AG04450 (cell line): ENCODE data around the gene SIGLEC1. TPM values are rescaled to one million over a fixed set of nuclear protein-coding genes. Genes with fewer than 3 reads are reported as not detected.

Source experiments
- CTCF ChIA-PET: fragments of 300-600, 350-600 bp; formaldehyde crosslinking; extraction: SDS; loops from one replicate; lab custom pipeline; 2022; ENCODE audit warnings: antibody characterized with exemption, inconsistent platforms; lab: Charles Lee
- POLR2A ChIA-PET: fragments of 350-600 bp; formaldehyde crosslinking; extraction: SDS; loops from one replicate; lab custom pipeline; 2021; ENCODE audit warnings: antibody characterized with exemption, inconsistent platforms; lab: Yijun Ruan, JAX
- DNase-seq: peaks from one replicate; pipeline ENCODE4 v3.0.0-alpha.2; 2011; ENCODE audit warnings: low read depth, low spot score
- H3K27ac ChIP-seq: one replicate; pipeline ENCODE4 v1.5.1; 2012; ENCODE audit warnings: low read depth, low read length, control low read depth
- H3K27me3 ChIP-seq: one replicate; pipeline ENCODE4 v1.6.0; 2012; ENCODE audit warnings: low read length; ENCODE audit not compliant: control insufficient read depth, insufficient read depth
- H3K4me3 ChIP-seq: 2 replicates; pipeline ENCODE4 v1.5.1; 2011; ENCODE audit warnings: mild to moderate bottlenecking, low read depth, low read length, control low read depth
- H3K9me3 ChIP-seq: 2 replicates; pipeline ENCODE4 v1.5.1; 2012; ENCODE audit warnings: low read length; ENCODE audit not compliant: control insufficient read depth, insufficient read depth
- polyA plus RNA-seq: library from polyadenylated mRNA; depleted of rRNA; stranded (reverse); fragments of >200 nt; gene quantifications from 2 replicates; pipeline ENCODE4 v1.2.3, GENCODE V29; 2011
- TF ChIP-seq, protein P1 (sequence below): IDR thresholded peaks from 2 replicates; pipeline ENCODE4 v1.5.1; 2011; ENCODE audit warnings: low read depth, low read length, control low read depth, inconsistent platforms

SIGLEC1 gene
- polyA plus RNA-seq, 1 experiment: not detected

DNA sequence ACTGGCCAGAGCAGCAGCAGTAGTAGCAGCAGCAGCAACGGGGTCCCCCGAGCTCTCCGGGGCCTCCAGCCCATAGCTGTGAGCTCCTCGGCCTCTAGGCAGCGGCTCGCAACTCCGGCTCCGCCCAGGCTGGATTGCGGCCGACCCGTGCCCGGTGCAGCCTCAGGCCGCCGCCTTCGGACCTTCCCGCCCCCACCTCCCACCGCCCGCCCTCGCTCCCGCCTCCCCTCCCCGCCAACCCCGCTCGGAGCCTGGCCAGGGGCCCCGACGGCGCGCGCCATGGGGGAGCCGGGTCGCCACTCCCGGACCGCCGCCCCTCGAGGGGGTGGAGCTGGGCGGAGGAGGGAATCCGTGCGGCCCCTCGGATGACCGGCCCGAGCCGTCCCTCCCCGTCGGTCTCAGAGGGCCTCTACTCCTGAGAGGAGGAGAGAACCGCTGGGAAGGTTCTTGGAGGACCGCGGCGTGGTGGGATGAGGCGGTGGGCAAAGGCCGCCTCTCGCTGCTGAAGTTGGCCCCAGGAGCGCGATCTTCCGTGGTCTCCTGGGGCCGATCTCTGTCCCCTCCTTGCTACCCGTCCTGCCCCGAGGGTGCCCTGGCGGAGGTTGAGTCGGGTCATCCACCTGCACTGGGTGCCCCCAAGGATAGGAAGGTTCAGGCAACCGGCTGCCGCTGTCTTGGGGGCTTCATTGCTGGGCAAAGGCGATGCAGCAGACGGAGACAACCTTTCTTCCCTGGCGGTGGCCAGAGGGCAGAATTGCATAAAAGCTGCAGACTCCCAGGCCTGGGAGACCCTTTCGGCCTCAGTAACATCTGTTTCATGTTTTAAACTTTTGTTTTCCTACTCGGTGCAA, 30.2 kb downstream of the SIGLEC1 start, which contains the start of gene ADAM33:
Gene ADAM33 (minus strand): TSS at position 80 of the 851 bp plus-strand sequence. CDS start 6 bp downstream, at position 74.
- CTCF ChIA-PET: interaction anchor here (1.0 to 1.9 kb wide), 2 partner anchors 28 to 29 kb away, joined by 3 to 6 read pairs; no protein-coding TSS in a partner anchor
- Histone ChIP-seq H3K27ac (peak within 1 kb of the TSS; percentile 11), H3K4me3 (peak within 1 kb of the TSS; percentile 70), H3K27me3 (no peaks in the 10 kb centered on the region), H3K9me3 (no peaks in the 10 kb centered on the region; the same call in 1 of the 2 replicates)
- DNase-seq: no peak
- POLR2A ChIA-PET: interaction anchor here (1.2 to 2.3 kb wide), 2 partner anchors 29 to 86 kb away, joined by 4 to 10 read pairs; partner anchors contain the start of gene ADISSP
- TF ChIP-seq, protein P1, sequence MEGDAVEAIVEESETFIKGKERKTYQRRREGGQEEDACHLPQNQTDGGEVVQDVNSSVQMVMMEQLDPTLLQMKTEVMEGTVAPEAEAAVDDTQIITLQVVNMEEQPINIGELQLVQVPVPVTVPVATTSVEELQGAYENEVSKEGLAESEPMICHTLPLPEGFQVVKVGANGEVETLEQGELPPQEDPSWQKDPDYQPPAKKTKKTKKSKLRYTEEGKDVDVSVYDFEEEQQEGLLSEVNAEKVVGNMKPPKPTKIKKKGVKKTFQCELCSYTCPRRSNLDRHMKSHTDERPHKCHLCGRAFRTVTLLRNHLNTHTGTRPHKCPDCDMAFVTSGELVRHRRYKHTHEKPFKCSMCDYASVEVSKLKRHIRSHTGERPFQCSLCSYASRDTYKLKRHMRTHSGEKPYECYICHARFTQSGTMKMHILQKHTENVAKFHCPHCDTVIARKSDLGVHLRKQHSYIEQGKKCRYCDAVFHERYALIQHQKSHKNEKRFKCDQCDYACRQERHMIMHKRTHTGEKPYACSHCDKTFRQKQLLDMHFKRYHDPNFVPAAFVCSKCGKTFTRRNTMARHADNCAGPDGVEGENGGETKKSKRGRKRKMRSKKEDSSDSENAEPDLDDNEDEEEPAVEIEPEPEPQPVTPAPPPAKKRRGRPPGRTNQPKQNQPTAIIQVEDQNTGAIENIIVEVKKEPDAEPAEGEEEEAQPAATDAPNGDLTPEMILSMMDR: no peak

DNA sequence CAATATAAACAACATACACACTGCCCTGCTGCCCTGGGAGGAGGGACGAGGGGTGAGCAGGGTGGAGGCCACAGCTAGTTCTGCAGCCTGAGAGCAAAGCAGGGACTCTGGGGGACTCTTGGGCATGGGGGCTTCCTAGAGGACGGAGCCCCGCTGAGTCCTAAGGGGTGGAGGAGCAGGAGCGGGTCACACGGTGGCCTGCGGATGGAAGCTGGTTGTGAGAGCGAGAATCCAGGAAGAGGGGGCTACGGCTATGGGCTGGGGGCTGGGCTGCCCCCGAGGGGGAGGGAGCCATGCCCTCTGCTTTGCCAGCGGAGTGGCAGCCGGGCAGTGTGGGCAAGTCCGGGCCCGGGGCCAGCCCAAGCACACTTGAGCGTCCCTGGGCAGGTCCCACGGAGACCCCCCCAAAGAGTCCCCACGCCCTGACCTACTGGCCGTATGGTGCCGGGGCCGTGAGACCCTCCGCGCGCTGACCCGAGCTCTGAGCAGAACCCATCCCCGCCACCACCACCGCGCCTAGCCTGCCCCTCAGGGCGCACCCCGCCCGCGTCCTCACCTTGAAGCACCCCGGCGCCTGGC, 31.0 kb downstream of the SIGLEC1 start:
- H3K27me3 ChIP-seq: no peaks in the 10 kb centered on the region
- H3K27ac ChIP-seq: peak overlapping the region; percentile 11
- no peak for DNase-seq
- CTCF ChIA-PET: interaction anchor here (0.6 to 1.9 kb wide), 3 partner anchors 28 to 39 kb away, joined by 3 to 6 read pairs (median 3); no protein-coding TSS in a partner anchor
- TF ChIP-seq, protein P1: no peak
- POLR2A ChIA-PET: interaction anchor here (1.1 to 2.3 kb wide), 3 partner anchors 30 to 127 kb away, joined by 3 to 10 read pairs (median 4); partner anchors contain the start of gene ADISSP
- H3K4me3 ChIP-seq: peak overlapping the region; percentile 70
- no peaks in the 10 kb centered on the region; the same call in 1 of the 2 replicates for H3K9me3 ChIP-seq

DNA sequence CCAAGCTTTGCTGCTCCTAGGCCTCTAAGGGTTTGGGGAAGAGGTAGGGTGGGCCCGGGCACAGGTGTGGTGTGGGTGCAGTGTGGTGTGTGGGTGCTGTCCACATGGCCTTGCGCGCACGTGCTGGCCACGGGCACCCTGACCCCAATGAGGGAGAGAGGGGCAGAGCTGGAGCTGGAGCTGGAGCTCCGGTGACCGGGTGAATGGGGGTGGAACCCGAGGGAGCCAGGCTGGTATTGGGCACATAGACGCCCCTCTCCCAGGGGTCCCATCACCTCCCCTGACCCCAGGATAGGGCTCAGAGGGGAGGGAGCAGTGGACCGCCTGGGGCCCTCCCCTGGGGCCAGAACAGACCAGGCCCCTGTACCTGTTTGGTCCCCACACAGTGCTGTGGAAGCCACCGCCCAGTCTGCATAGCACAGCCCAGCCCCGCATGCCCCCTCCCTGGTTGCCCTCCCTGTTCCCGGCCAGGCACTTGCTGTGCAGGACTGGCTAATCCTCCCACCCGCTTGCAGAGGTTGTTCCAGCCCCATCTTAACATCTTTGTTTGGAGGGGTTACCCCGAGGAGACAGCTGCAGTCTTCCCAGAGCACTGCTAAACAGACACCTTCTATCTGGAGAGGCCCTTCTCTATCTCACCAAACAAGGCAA, 31.6 kb downstream of the SIGLEC1 start:
- Histone ChIP-seq H3K27me3 (no peaks in the 10 kb centered on the region), H3K9me3 (no peaks in the 10 kb centered on the region; the same call in 1 of the 2 replicates), H3K4me3 (peak overlapping the region; percentile 70), H3K27ac (peak overlapping the region; percentile 57)
- ChIA-PET POLR2A (interaction anchor here (1.1 to 2.3 kb wide), 3 partner anchors 30 to 127 kb away, joined by 3 to 10 read pairs (median 4); partner anchors contain the start of gene ADISSP), CTCF (interaction anchor here (0.5 to 1.9 kb wide), 6 partner anchors 29 to 128 kb away, joined by 3 to 12 read pairs (median 4); no protein-coding TSS in a partner anchor)
- TF ChIP-seq, protein P1: no peak
- no peak for DNase-seq

DNA sequence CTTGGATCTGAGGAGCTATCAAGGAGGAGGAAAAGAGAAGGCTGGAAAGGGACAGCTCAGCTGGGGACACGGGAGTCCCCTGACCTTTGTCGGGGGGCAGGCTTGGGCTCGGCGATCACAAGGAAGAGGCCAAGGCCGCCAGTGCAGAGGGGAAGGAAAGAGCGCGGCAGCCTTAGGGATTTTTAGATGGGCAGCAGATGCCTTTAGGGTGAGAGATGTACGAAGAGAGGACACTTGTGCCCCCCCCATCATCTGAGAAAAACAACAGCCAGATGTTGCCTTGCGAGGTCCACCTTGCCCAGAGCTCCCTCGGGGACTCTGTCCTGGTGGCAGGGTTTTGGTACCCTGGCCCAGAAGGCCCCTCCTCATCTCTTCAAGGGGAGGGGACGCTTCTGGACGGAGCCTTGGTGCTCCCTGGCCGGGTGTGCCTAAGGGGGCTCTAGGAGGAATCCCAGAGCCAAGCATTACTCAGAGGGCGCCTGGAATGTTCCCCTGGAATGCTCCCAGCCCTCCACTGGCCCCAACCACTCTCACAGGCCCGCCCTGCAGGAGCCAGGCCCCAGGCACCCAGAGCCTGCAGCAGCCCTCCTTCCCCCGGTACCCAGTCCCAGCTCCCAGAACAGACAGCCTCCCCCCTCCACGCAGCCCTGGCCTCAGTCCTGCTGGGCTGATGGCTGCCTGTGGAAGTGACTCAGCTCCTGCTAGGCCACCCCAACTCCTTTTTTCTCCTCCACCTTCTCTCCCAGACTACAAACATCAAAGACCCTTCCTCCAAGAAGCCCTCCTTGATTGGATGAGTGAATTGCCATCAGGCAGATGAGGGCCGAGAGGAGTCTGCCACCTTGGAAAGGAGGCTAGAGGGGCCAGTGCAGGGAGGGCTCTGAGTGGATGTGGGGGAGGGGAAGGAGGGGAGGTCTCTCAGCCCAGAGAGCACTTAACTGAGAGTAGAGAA, 32.4 kb downstream of the SIGLEC1 start:
- Histone ChIP-seq H3K27me3 (no peaks in the 10 kb centered on the region), H3K4me3 (peak overlapping the region; percentile 70), H3K27ac (peak overlapping the region; percentile 57), H3K9me3 (no peaks in the 10 kb centered on the region; the same call in 1 of the 2 replicates)
- ChIA-PET CTCF (interaction anchor here (0.5 to 1.7 kb wide), 6 partner anchors 16 to 129 kb away, joined by 3 to 12 read pairs (median 4); no protein-coding TSS in a partner anchor), POLR2A (interaction anchor here (1.1 kb wide), 1 partner anchor 128 kb away, joined by 3 read pairs; no protein-coding TSS in a partner anchor)
- TF ChIP-seq, protein P1: no peak
- peak; percentile 27 for DNase-seq
